NCI-H510A treated with DMSO at 0.1 percent for 48 hours (cell line): ENCODE measurements around the gene SYNGR3.

Experiments used
- DNase-seq: peaks from one replicate; lab custom pipeline; 2025; lab: John Stamatoyannopoulos, UW

SYNGR3 gene

GRCh38 chr16:1992704-1993317 lies 3.0 kb downstream of the SYNGR3 start:
- no peak for DNase-seq

- DNase-seq, result no peak
Observed at GRCh38 chr16:1993731-1994131, 4.0 kb downstream of the SYNGR3 start.

GRCh38 chr16:1997494-1998359 lies 8.0 kb downstream of the SYNGR3 start:
- DNase-seq, result no peak

GRCh38 chr16:1998360-1998835 lies 8.6 kb downstream of the SYNGR3 start:
- DNase-seq, result no peak

- DNase-seq, result no peak
Observed at GRCh38 chr16:1998852-1999801, 9.4 kb downstream of the SYNGR3 start.

- DNase-seq, result no peak
Observed at GRCh38 chr16:1999866-2000514, 10.2 kb downstream of the SYNGR3 start.

- no peak for DNase-seq
Observed at GRCh38 chr16:2001035-2001434, 11.3 kb downstream of the SYNGR3 start.

- DNase-seq, result no peak
Observed at GRCh38 chr16:2001456-2002355, 11.9 kb downstream of the SYNGR3 start.

GRCh38 chr16:2002406-2003230 lies 12.8 kb downstream of the SYNGR3 start:
- DNase-seq, result no peak

- DNase-seq, result no peak
Observed at GRCh38 chr16:2003231-2003826, 13.6 kb downstream of the SYNGR3 start.

- peak; percentile 68 for DNase-seq
Observed at GRCh38 chr16:2003827-2004641, 14.3 kb downstream of the SYNGR3 start.

GRCh38 chr16:2004795-2005517 lies 15.2 kb downstream of the SYNGR3 start:
- DNase-seq, result no peak

- no peak for DNase-seq
Observed at GRCh38 chr16:2005646-2006045, 15.9 kb downstream of the SYNGR3 start.

- DNase-seq, result no peak
Observed at GRCh38 chr16:2006317-2006716, 16.5 kb downstream of the SYNGR3 start.

- DNase-seq, result no peak
Observed at GRCh38 chr16:2007081-2007836, 17.5 kb downstream of the SYNGR3 start.

GRCh38 chr16:2008009-2008526 lies 18.3 kb downstream of the SYNGR3 start:
- no peak for DNase-seq
